Measurements from ENCODE around the gene DDX55. TPM values are rescaled to one million over a fixed set of nuclear protein-coding genes. Genes with fewer than 3 reads are reported as not detected.

The DDX55 gene
- total and polyA plus RNA-seq, 2 of the 13 experiments (the other 11 are each of a cell fraction or from before 2014, with no cell fraction given), result 22.2 to 37.0 TPM

DNA sequence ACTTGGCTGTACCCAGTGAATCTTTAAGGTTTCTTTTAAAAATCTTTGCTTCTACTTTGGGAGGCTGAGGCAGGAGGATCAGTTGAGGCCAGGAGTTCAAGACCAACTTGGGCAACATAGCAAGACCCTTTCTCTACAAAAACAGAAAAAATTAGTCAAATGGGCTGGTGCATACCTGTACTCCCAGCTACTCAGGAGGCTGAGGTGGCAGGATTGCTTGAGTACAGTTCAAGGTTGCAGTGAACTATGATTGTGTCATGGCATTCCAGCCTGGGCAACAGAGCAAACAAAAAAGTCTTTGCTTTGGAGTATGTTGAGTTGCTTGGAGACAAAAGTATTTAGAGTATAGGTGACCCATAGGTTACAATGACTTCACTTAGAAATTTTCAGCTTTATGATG is 6.2 kb upstream of the DDX55 start (continued):
- TF ChIP-seq, protein P1, sequence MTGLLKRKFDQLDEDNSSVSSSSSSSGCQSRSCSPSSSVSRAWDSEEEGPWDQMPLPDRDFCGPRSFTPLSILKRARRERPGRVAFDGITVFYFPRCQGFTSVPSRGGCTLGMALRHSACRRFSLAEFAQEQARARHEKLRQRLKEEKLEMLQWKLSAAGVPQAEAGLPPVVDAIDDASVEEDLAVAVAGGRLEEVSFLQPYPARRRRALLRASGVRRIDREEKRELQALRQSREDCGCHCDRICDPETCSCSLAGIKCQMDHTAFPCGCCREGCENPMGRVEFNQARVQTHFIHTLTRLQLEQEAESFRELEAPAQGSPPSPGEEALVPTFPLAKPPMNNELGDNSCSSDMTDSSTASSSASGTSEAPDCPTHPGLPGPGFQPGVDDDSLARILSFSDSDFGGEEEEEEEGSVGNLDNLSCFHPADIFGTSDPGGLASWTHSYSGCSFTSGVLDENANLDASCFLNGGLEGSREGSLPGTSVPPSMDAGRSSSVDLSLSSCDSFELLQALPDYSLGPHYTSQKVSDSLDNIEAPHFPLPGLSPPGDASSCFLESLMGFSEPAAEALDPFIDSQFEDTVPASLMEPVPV (CRISPR knock-in tag; IDR thresholded peaks at IDR 0.05), result no peak; the same call in 1 of the 2 replicates
- TF ChIP-seq PAWR (CRISPR knock-in tag; IDR thresholded peaks at IDR 0.05; ENCODE audit: borderline replicate concordance) (no peak), GATAD1 (CRISPR knock-in tag; IDR thresholded peaks at IDR 0.05) (0 out of 2 replicates have a peak, but pooled peaks have one; percentile 65), ZNF879 (CRISPR knock-in tag; IDR thresholded peaks at IDR 0.05) (no peak), PAF1 (CRISPR knock-in tag; IDR thresholded peaks at IDR 0.05) (no peak), ARNT2 (CRISPR knock-in tag; IDR thresholded peaks at IDR 0.05; ENCODE audit: low read depth) (no peak), YEATS4 (CRISPR knock-in tag; IDR thresholded peaks at IDR 0.05; ENCODE audit: borderline replicate concordance) (no peak), EED (CRISPR knock-in tag; IDR thresholded peaks at IDR 0.05) (no peak), HDAC6 (IDR thresholded peaks at IDR 0.05; ENCODE audit: low read depth, low read length) (no peak), ZNF510 (CRISPR knock-in tag; IDR thresholded peaks at IDR 0.05; ENCODE audit: low read depth) (no peak), ZKSCAN5 (CRISPR knock-in tag; IDR thresholded peaks at IDR 0.05) (no peak), RORA (CRISPR knock-in tag; IDR thresholded peaks at IDR 0.05) (no peak), ATRX (CRISPR knock-in tag; IDR thresholded peaks at IDR 0.05; ENCODE audit: borderline replicate concordance) (no peak), ZNF737 (CRISPR knock-in tag; IDR thresholded peaks at IDR 0.05; ENCODE audit: borderline replicate concordance) (no peak), ASH2L (IDR thresholded peaks at IDR 0.05; ENCODE audit: insufficient read length, low read depth, low read length) (peak; percentile 63), RNF2 (conservative IDR thresholded peaks at IDR 0.05; ENCODE audit: low read depth) (no peak), ZC3H13 (CRISPR knock-in tag; IDR thresholded peaks at IDR 0.05) (no peak), ISL2 (CRISPR knock-in tag; IDR thresholded peaks at IDR 0.05) (0 out of 2 replicates have a peak, but pooled peaks have one; percentile 29)
- TF ChIP-seq, protein P2, sequence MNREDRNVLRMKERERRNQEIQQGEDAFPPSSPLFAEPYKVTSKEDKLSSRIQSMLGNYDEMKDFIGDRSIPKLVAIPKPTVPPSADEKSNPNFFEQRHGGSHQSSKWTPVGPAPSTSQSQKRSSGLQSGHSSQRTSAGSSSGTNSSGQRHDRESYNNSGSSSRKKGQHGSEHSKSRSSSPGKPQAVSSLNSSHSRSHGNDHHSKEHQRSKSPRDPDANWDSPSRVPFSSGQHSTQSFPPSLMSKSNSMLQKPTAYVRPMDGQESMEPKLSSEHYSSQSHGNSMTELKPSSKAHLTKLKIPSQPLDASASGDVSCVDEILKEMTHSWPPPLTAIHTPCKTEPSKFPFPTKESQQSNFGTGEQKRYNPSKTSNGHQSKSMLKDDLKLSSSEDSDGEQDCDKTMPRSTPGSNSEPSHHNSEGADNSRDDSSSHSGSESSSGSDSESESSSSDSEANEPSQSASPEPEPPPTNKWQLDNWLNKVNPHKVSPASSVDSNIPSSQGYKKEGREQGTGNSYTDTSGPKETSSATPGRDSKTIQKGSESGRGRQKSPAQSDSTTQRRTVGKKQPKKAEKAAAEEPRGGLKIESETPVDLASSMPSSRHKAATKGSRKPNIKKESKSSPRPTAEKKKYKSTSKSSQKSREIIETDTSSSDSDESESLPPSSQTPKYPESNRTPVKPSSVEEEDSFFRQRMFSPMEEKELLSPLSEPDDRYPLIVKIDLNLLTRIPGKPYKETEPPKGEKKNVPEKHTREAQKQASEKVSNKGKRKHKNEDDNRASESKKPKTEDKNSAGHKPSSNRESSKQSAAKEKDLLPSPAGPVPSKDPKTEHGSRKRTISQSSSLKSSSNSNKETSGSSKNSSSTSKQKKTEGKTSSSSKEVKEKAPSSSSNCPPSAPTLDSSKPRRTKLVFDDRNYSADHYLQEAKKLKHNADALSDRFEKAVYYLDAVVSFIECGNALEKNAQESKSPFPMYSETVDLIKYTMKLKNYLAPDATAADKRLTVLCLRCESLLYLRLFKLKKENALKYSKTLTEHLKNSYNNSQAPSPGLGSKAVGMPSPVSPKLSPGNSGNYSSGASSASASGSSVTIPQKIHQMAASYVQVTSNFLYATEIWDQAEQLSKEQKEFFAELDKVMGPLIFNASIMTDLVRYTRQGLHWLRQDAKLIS (CRISPR knock-in tag; IDR thresholded peaks at IDR 0.05), result no peak
- TF ChIP-seq, protein P3, sequence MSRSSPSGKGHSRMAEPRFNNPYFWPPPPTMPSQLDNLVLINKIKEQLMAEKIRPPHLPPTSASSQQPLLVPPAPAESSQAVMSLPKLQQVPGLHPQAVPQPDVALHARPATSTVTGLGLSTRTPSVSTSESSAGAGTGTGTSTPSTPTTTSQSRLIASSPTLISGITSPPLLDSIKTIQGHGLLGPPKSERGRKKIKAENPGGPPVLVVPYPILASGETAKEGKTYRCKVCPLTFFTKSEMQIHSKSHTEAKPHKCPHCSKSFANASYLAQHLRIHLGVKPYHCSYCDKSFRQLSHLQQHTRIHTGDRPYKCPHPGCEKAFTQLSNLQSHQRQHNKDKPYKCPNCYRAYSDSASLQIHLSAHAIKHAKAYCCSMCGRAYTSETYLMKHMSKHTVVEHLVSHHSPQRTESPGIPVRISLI (CRISPR knock-in tag; IDR thresholded peaks at IDR 0.05; ENCODE audit: borderline replicate concordance), result 0 out of 2 replicates have a peak, but pooled peaks have one; percentile 23
- TF ChIP-seq, protein P4, sequence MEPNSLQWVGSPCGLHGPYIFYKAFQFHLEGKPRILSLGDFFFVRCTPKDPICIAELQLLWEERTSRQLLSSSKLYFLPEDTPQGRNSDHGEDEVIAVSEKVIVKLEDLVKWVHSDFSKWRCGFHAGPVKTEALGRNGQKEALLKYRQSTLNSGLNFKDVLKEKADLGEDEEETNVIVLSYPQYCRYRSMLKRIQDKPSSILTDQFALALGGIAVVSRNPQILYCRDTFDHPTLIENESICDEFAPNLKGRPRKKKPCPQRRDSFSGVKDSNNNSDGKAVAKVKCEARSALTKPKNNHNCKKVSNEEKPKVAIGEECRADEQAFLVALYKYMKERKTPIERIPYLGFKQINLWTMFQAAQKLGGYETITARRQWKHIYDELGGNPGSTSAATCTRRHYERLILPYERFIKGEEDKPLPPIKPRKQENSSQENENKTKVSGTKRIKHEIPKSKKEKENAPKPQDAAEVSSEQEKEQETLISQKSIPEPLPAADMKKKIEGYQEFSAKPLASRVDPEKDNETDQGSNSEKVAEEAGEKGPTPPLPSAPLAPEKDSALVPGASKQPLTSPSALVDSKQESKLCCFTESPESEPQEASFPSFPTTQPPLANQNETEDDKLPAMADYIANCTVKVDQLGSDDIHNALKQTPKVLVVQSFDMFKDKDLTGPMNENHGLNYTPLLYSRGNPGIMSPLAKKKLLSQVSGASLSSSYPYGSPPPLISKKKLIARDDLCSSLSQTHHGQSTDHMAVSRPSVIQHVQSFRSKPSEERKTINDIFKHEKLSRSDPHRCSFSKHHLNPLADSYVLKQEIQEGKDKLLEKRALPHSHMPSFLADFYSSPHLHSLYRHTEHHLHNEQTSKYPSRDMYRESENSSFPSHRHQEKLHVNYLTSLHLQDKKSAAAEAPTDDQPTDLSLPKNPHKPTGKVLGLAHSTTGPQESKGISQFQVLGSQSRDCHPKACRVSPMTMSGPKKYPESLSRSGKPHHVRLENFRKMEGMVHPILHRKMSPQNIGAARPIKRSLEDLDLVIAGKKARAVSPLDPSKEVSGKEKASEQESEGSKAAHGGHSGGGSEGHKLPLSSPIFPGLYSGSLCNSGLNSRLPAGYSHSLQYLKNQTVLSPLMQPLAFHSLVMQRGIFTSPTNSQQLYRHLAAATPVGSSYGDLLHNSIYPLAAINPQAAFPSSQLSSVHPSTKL (CRISPR knock-in tag; IDR thresholded peaks at IDR 0.05), result peak; percentile 92

Data from HepG2 (cell line).